ENCODE measurements around the gene ZNF335.

ZNF335 gene

DNA sequence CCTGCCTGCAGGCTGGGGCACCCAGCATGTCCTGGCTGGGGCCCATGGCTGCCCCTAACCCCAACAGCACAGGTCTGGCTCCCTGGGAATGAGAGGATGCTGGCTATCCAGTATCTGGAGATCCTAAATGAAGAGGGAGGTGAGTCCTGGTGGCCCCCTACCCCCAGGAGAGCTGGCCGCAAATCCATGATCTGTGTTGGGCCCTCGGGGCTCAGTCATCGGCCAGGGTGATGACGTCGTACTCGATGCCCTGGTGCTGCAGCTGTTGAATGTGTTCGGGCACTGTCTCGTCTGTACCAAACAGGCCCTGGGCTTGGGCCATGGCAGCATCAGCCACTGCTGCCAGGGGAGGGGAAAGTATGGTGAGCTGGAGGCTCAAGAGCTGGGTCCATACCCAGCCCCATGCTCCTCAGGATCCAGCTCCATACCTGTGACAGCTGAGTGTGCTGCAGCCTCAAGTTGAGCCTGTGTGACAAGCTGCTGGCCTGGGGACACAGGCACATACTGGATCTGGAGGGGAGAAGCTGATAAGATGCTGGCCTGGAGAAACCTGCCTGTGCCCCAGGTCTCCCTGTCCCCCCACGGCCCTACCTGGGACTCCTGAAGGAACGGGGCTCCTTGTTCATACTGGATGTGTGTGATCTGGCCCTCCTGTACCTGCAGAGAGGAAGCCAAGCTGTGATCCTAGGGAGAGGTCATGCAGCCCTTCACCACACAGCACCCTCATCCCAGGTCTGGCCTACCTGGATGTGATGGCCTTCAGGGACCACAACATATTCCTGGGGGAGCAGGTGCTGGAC is 23.1 kb downstream of the ZNF335 start:
- Histone ChIP-seq H2BK12ac (ENCODE audit: low read length in 2 of 2) (no peak overlapping the region), H4K91ac (ENCODE audit: low read length) (no peak overlapping the region), H2BK15ac (ENCODE audit: low read depth, poor library complexity, severe bottlenecking) (no peak overlapping the region), H2BK120ac (ENCODE audit: low read depth, low read length) (no peak overlapping the region), H3K18ac (ENCODE audit: low read depth in 1 of 2, low read length in 2 of 2) (no peak overlapping the region), H4K8ac (ENCODE audit: low read length) (no peak overlapping the region), H3K9me3 (ENCODE audit: control insufficient read depth, low read length) (no peaks in the 10 kb centered on the region), H3K27ac (ENCODE audit: low read length, poor library complexity, severe bottlenecking) (no peak overlapping the region), H3K23ac (ENCODE audit: low read length in 2 of 2) (no peak overlapping the region), H3K14ac (ENCODE audit: low read length in 2 of 2) (no peak overlapping the region), H3K36me3 (ENCODE audit: control insufficient read depth in 1 of 2, insufficient read depth in 2 of 2, low read depth in 1 of 2, low read length in 2 of 2) (peaks cover 93 to 95% of the 10 kb centered on the region in 2 experiments), H3K4me2 (ENCODE audit: low read length, poor library complexity, severe bottlenecking) (no peak overlapping the region), H3K9ac (ENCODE audit: low read length) (no peak overlapping the region), H3K27me3 (ENCODE audit: control insufficient read depth in 1 of 2, insufficient read depth in 1 of 2, low read length in 2 of 2) (no peaks in the 10 kb centered on the region), H2AFZ (ENCODE audit: low read depth, low read length) (no peak overlapping the region), H3K4me3 (ENCODE audit: insufficient read depth in 1 of 2, low read depth in 1 of 2, low read length in 2 of 2) (no peak overlapping the region), H3K4me1 (ENCODE audit: control insufficient read depth, insufficient read depth, low read depth, low read length) (peaks cover 27% of the 10 kb centered on the region), H3K79me1 (replicated peaks; ENCODE audit: low read length, poor library complexity, severe bottlenecking) (peaks cover 10% of the 10 kb centered on the region), H2AK5ac (ENCODE audit: low read length, severe bottlenecking) (no peak overlapping the region), H2BK5ac (ENCODE audit: low read depth, low read length, poor library complexity, severe bottlenecking) (no peak overlapping the region), H3K4ac (ENCODE audit: low read depth in 1 of 2, low read length in 2 of 2) (no peak overlapping the region)
- DNase-seq: no peak
- 94% methylated on average over 10 of the region's 10 CpGs for WGBS

GRCh38 chr20:45948261-45948733 is 23.7 kb downstream of the ZNF335 start:
- H2BK5ac ChIP-seq (ENCODE audit: low read depth, low read length, poor library complexity, severe bottlenecking): no peak overlapping the region
- H2AK5ac ChIP-seq (ENCODE audit: low read length, severe bottlenecking): no peak overlapping the region
- DNase-seq: no peak
- H4K91ac ChIP-seq (ENCODE audit: low read length): no peak overlapping the region
- peaks cover 27% of the 10 kb centered on the region for H3K4me1 ChIP-seq (ENCODE audit: control insufficient read depth, insufficient read depth, low read depth, low read length)
- no peak overlapping the region for H3K27ac ChIP-seq (ENCODE audit: low read length, poor library complexity, severe bottlenecking)
- H2BK15ac ChIP-seq (ENCODE audit: low read depth, poor library complexity, severe bottlenecking): no peak overlapping the region
- peaks cover 92 to 95% of the 10 kb centered on the region in 2 experiments for H3K36me3 ChIP-seq (ENCODE audit: control insufficient read depth in 1 of 2, insufficient read depth in 2 of 2, low read depth in 1 of 2, low read length in 2 of 2)
- H3K4ac ChIP-seq (ENCODE audit: low read depth in 1 of 2, low read length in 2 of 2): no peak overlapping the region
- no peak overlapping the region for H3K4me3 ChIP-seq (ENCODE audit: insufficient read depth in 1 of 2, low read depth in 1 of 2, low read length in 2 of 2)
- no peak overlapping the region for H2AFZ ChIP-seq (ENCODE audit: low read depth, low read length)
- no peak overlapping the region for H3K18ac ChIP-seq (ENCODE audit: low read depth in 1 of 2, low read length in 2 of 2)
- H2BK12ac ChIP-seq (ENCODE audit: low read length in 2 of 2): no peak overlapping the region
- no peaks in the 10 kb centered on the region for H3K9me3 ChIP-seq (ENCODE audit: control insufficient read depth, low read length)
- no peak overlapping the region for H3K14ac ChIP-seq (ENCODE audit: low read length in 2 of 2)
- H4K8ac ChIP-seq (ENCODE audit: low read length): no peak overlapping the region
- no peak overlapping the region for H3K23ac ChIP-seq (ENCODE audit: low read length in 2 of 2)
- H3K9ac ChIP-seq (ENCODE audit: low read length): no peak overlapping the region
- 89% methylated on average over 6 of the region's 7 CpGs for WGBS
- no peak overlapping the region for H2BK120ac ChIP-seq (ENCODE audit: low read depth, low read length)
- H3K79me1 ChIP-seq (replicated peaks; ENCODE audit: low read length, poor library complexity, severe bottlenecking): peaks cover 8% of the 10 kb centered on the region
- H3K27me3 ChIP-seq (ENCODE audit: control insufficient read depth in 1 of 2, insufficient read depth in 1 of 2, low read length in 2 of 2): no peaks in the 10 kb centered on the region
- no peak overlapping the region for H3K4me2 ChIP-seq (ENCODE audit: low read length, poor library complexity, severe bottlenecking)

- Histone ChIP-seq H3K4me1 (ENCODE audit: control insufficient read depth, insufficient read depth, low read depth, low read length) (peaks cover 27% of the 10 kb centered on the region), H3K27ac (ENCODE audit: low read length, poor library complexity, severe bottlenecking) (no peak overlapping the region), H2BK120ac (ENCODE audit: low read depth, low read length) (no peak overlapping the region), H3K4me2 (ENCODE audit: low read length, poor library complexity, severe bottlenecking) (no peak overlapping the region), H2AFZ (ENCODE audit: low read depth, low read length) (no peak overlapping the region), H2BK15ac (ENCODE audit: low read depth, poor library complexity, severe bottlenecking) (no peak overlapping the region), H2AK5ac (ENCODE audit: low read length, severe bottlenecking) (no peak overlapping the region), H3K4me3 (ENCODE audit: insufficient read depth in 1 of 2, low read depth in 1 of 2, low read length in 2 of 2) (no peak overlapping the region), H3K23ac (ENCODE audit: low read length in 2 of 2) (no peak overlapping the region), H4K8ac (ENCODE audit: low read length) (no peak overlapping the region), H3K9ac (ENCODE audit: low read length) (peak overlapping the region; percentile 13), H3K18ac (ENCODE audit: low read depth in 1 of 2, low read length in 2 of 2) (no peak overlapping the region), H4K91ac (ENCODE audit: low read length) (peak overlapping the region; percentile 9), H2BK12ac (ENCODE audit: low read length in 2 of 2) (no peak overlapping the region), H3K4ac (ENCODE audit: low read depth in 1 of 2, low read length in 2 of 2) (no peak overlapping the region), H3K14ac (ENCODE audit: low read length in 2 of 2) (no peak overlapping the region), H3K27me3 (ENCODE audit: control insufficient read depth in 1 of 2, insufficient read depth in 1 of 2, low read length in 2 of 2) (no peaks in the 10 kb centered on the region), H3K9me3 (ENCODE audit: control insufficient read depth, low read length) (no peaks in the 10 kb centered on the region), H3K79me1 (replicated peaks; ENCODE audit: low read length, poor library complexity, severe bottlenecking) (peaks cover 10% of the 10 kb centered on the region), H2BK5ac (ENCODE audit: low read depth, low read length, poor library complexity, severe bottlenecking) (no peak overlapping the region), H3K36me3 (ENCODE audit: control insufficient read depth in 1 of 2, insufficient read depth in 2 of 2, low read depth in 1 of 2, low read length in 2 of 2) (peaks cover 92% of the 10 kb centered on the region in 2 experiments)
- 96% methylated on average over 29 of the region's 29 CpGs for WGBS
- DNase-seq: no peak
Measured at GRCh38 chr20:45947110-45947866, 24.7 kb downstream of the ZNF335 start.
